Activated CD8-positive, alpha-beta memory T cell treated with anti-CD3 and anti-CD28 coated beads for 24 hours (primary cell): Measurements from ENCODE around the gene DDI2.
A peak's percentile ranks its signal among the peaks of the same experiment; 100 is the strongest.
"Not testable (repeated sequence)": the region's sequence is repeated elsewhere in the genome, so short reads cannot be mapped to it uniquely, and the experiment has no call there.

ENCODE experiments used
- DNase-seq: peaks from one replicate; pipeline ENCODE4 v3.0.0-alpha.2; 2020

The DDI2 gene

DNA sequence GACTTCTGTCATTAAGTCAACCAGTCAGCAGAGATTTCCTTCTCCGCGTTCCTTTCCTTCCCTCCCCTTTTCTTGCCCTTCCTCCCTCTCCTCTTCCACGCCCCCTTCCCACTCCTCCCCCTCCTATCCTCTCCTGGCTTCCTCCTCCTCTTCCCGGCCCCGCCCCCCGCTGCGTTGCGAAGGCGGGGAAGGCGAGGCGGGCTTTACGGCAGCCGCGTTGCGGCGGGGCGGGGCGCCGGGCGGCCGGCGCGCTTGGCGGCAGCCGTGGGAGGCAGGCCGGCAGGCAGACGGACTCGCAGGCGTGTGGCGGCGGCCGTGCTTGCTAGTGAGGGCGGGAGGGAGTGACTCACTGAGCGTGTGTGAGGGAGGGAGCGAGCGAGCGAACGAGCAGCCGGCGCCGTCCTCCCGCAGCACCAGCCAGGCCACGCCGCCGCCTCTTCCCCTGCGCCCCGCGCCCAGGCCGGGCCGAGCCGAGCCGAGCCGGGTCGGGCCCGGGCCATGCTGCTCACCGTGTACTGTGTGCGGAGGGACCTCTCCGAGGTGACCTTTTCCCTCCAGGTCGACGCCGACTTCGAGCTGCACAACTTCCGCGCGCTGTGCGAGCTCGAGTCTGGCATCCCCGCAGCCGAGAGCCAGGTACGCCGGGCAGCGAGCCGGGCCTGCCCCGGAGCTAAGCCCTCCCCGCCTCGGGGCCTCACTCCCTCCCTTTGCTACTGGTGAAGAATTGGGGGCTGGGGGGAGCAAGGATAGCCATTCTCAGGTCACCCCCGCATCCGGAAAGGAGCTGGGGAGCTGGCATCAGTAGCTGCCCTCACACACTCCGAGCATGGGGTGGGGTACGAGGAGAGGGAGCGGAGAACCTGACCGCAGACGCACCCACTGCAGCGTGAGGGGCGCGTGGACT, at the start of gene DDI2:
Gene DDI2 (plus strand): TSS at position 286 of the 904 bp plus-strand sequence. CDS start 213 bp downstream, at position 499.
- peak; percentile 95 for DNase-seq

DNA sequence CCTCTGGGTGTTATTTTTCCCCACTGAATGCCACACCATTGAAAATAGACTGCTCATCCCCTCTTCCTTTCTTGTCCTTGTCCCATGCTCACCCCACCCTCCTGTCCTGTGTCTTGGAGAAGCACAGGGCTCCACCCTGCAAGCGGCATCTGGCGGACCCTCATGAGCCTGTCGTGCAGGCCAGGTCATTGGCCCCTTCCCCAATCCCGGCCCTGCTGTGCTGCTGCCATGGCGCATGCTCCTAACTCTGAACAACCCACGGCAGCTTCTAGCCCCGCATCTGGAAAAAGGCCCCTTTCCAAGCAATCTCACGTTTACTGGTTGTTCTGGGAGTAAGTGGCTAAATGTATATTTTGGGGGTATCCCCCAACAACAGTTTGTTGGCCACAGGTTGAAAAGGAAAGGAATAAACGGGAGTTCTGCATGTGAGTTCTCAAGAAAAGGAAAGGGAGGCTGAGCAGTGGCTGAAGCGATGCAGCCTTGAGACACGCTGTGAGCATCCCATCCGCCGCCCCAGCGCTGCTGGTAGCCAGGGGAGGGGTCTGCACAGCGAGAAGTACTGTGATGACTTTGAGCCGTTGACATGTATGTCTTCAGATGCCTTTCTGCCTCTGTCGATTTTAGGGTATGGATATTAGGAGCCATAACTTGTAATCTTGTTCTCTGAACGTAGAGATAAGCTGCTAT, 48.7 kb upstream of the DDI2 start:
- DNase-seq = no peak

- DNase-seq = no peak
Observed at GRCh38 chr1:15570861-15571260, 46.4 kb upstream of the DDI2 start.

GRCh38 chr1:15571266-15571665, 46.0 kb upstream of the DDI2 start:
- DNase-seq = no peak

DNA sequence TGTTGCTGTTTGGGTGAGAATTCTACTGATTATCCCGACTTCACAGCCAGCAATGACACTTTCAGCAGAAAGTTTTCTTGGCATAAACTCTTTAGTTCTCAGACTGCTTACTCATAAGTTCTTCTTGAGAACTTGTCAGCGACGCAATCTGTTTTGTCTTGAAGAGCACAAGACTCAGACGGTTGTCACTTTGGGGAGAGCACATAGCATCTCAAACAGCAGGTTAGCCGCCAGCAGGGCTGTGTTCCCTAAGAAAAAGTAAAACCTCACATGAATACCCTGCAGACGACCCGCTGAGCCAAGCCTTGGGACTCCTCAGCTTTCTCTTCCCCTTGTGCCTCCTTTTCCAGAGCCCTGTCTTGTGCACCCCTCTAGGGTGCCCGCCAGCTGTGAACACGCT, 43.8 kb upstream of the DDI2 start:
- DNase-seq = no peak

DNA sequence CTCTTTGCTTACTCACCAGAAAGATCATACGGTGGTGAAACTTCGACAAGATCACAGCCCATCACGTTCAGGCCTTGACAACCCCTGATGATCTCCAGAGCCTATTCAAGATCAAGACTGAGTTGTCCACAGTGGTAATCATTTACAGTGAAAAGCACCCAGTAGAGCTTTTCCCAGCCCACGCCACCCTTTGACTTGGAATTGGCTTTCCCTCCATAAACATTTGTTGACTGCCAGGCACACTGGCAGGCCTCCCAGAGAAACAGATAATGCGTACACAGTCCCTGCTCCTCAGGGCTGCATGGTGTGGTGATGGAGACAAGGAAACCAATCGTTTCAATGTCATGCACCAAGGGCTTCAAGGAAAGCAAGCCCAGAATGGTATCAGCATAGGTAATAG, 42.5 kb upstream of the DDI2 start:
- DNase-seq = no peak

- DNase-seq = no peak
Observed at GRCh38 chr1:15575549-15576150, 41.6 kb upstream of the DDI2 start.

GRCh38 chr1:15577691-15578090, 39.6 kb upstream of the DDI2 start:
- no peak for DNase-seq

- DNase-seq = peak; percentile 66
Observed at GRCh38 chr1:15578921-15579682, 38.2 kb upstream of the DDI2 start.

DNA sequence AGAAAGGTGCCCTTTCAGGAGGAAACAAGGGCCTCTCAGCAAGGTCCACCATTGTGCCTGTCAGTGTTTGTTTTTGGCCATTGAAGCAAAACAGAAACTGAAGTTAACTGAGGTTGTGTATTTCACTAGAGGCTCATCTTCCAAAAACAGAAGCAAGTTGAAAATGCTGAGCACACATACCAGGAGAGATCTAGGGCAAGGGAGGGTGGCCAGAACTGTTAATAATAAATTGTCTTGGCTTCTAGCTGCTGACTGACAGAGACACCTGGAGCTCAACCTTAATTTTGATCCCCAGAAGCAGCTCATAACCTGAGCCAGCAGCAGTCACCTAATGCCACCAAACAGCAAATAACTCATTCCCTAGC, 37.6 kb upstream of the DDI2 start:
- DNase-seq = no peak

DNA sequence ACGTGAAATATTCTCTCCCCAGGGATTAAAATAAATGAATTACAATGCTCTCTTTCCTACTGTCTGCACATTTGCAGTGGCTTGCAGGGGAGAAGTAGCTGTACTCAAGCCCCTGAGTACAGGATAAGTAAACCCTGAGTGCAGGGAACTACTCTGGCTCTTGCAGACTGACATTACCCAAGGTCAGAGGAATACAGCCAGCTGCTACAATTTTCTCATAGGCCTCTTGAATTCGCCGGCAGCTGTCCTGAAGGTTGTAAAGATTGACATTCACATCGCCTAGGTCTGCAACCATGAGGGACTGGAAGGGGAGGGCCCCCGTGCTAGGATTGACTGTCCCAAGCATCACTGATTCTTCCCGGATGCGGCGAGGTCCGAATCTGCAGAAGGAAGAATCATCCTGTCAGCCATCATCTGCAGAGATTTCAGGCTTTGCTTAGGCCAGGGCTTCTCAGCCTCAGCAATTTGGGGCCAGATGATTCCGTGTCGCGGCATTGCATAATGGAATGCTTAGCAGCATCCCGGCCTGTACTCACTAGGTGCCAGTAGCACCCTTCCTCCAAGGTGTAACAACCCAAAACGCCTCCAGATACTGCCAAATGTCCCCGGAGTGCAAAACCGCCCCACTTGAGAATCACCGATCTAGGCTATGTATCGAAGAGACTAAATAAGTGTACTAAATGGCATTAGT, 34.1 kb upstream of the DDI2 start:
- DNase-seq = no peak

DNA sequence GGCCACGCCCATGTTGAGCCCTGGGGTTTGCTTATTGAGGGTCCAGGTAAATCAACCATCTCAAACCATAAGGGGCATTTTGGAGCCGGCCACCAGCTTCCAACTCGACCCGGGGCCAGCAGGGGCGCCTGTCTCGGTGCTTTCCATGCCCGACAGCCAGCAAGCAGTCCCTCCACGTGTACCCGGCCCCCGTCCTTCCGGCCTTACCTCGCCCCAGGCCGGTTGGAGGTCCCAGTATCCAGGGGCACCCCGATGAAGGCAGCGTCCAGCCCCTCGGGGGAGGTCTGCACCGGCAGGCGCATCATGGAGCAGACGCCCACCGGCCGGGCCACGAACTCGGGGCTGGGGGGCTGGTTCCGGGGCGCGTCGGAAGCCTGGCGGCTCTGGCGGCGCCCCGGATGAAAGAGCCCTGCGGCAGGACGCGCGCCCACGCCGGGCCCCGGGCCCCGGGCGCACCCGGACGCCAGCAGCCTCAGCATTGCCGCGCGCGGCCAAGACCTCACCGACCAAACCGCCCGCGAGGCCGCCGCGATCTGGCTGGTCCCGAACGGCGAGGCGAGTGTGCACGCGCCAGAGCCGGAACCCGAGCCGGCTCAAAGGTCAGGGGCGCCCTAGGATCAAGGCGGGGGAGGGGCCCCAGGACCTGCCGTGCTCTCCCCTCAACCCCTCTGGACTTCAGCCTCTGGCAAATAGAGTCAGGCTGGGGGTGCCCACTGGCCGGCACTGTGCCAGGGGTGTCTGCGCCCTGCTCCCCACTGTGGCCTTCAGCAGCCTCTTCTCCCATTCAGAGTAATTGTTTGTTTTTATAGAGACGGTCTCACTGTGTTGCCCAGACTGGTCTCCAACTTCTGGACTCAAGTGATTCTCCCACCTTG, 32.5 kb upstream of the DDI2 start, which contains the start of gene AGMAT:
Gene AGMAT (minus strand): TSS at position 563 of the 875 bp plus-strand sequence. CDS start 84 bp downstream, at position 479.
- peak; percentile 92 for DNase-seq

DNA sequence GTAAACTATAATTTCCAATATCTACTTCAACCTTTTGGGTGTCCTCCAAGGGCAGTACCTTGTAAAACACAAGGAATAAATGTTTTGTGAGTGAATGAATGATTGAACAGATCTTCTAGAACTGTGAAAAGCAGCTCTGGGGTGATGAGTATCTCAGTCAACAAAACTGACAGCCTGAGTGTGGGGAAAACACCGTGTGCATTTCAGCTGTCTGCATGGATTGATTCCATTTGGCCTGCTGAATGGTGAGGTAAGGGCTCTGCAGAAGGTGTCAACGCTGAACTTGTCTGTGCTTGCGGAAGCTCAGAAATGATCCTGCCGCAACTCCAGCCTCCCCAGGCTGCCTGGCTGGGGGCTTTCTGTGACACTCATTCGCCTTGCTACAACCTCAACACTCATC, 25.0 kb upstream of the DDI2 start:
- DNase-seq = no peak

- no peak for DNase-seq
Observed at GRCh38 chr1:15595809-15596617, 21.2 kb upstream of the DDI2 start.

DNA sequence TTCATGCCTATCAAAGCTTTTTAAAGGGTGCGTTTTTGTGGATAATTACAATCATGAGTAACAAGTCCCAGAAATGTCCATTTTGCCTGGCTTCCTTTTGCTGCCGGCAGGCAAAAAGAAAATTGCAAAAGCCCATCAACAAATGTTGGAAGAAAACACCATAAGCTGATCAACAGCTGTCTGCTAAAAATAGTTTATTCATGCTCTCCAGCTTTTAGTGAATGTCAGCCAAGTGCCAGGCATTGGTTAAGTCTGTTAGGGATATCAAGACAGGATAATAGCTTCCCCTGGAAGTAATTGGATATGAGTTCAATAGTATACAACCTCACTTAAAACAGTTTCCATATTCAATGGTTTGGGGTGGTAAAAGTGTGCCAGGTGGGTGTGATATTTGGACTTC, 18.8 kb upstream of the DDI2 start:
- DNase-seq = no peak

GRCh38 chr1:15603050-15603965, 13.9 kb upstream of the DDI2 start:
- peak; percentile 93 for DNase-seq

DNA sequence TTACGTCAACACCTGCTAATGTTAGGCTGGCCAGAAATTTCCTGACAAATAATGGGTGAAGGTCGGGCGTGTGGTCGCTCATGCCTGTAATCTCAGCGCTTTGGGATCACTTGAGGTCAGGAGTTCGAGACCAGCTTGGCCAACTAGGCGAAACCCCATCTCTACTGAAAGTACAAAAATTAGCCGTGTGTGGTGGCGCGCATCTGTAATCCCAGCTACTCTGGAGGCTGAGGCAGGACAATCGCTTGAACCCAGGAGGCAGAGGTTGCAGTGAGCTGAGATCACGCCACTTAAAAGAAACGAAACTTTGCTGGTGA, 13.3 kb upstream of the DDI2 start:
- DNase-seq = not testable (repeated sequence)

DNA sequence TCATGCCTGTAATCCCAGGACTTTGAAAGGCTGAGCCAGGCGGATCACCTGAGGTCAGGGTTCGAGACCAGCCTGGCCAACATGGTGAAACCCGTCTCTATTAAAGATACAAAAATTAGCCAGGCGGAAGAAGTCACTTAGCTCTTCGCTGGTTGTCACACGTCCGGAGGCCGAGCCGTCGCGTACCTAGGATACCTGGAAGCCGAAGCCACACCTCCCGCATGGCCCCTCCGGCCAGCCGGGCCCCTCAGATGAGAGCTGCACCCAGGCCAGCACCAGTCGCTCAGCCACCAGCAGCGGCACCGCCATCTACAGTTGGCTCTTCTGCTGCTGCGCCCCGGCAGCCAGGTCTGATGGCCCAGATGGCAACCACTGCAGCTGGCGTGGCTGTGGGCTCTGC, 12.9 kb upstream of the DDI2 start:
- DNase-seq = not testable (repeated sequence)
